ENCODE data around the gene GIPR.

DNA sequence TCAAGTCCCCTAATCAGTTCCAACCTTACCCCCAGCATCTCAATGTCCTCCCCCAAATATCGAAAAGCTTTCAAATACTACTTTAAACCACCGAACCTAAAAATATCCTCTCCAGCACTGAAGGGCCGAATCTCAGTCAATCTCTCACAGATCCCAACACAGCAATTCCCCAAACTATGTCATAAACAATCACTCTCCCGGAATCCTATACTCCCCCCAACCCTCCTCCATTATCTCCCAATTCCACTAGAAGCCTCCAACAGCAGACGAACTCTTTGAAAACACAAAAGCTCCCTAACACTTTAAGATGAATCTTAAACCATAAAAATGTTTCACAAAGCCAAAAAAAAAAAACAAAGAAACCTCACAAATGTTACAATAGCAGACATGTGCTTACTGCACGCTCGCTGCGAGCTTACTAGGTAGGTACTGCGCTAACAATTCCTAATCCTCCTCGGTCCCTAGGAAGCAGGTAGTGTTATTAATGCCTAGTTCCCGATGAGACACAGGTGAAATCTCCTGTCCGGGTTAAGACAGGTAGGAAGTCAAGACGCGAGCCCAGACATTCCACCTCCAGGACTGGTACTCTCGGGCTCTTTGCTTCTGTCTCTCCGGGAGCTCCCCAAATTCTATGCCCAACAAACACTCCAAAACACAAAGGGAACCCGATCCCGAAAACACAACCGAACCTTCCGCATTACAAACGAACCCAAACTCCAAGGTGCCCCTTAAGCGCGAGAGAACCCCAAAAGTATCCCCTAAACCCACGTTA is 48.5 kb downstream of the GIPR start:
- no peak for TF ChIP-seq CTCF (IDR thresholded peaks at IDR 0.05)
- no peak for TF ChIP-seq POLR2A (IDR thresholded peaks at IDR 0.05)
